Mesendoderm (in vitro differentiated cells): Measurements from ENCODE around the gene SLMAP.

ENCODE experiments used
- DNase-seq: peaks from one replicate; pipeline ENCODE4 v3.0.0; 2013
- H2AK5ac ChIP-seq: 2 replicates; pipeline ENCODE4 v1.6.1; 2013; ENCODE audit warnings: low read length, inconsistent platforms
- H2BK120ac ChIP-seq: 2 replicates; pipeline ENCODE4 v1.6.1; 2013; ENCODE audit warnings: low read depth, mild to moderate bottlenecking, low read length, moderate library complexity, mixed read lengths
- H2BK15ac ChIP-seq: replicated peaks from 2 replicates; pipeline ENCODE4 v1.6.1; 2013; ENCODE audit warnings: low read depth, mild to moderate bottlenecking, moderate library complexity
- H2BK5ac ChIP-seq: 2 replicates; pipeline ENCODE4 v1.6.1; 2013; ENCODE audit warnings: low read length, inconsistent platforms
- H3K18ac ChIP-seq: 2 replicates; pipeline ENCODE4 v1.6.1; 2013; ENCODE audit warnings: mild to moderate bottlenecking, low read length, mixed read lengths
- H3K23ac ChIP-seq: one replicate; pipeline ENCODE4 v1.6.1; 2013; ENCODE audit warnings: low read length
- H3K27ac ChIP-seq: 2 replicates; pipeline ENCODE4 v1.5.1; 2013; ENCODE audit warnings: low read depth, mild to moderate bottlenecking, inconsistent platforms, low read length, moderate library complexity
- H3K27me3 ChIP-seq: 2 replicates; pipeline ENCODE4 v1.6.1; 2013; ENCODE audit warnings: low read length, control low read depth, mild to moderate bottlenecking, inconsistent platforms; ENCODE audit not compliant: insufficient read depth, poor library complexity
- H3K36me3 ChIP-seq: 2 replicates; pipeline ENCODE4 v1.6.1; 2013; ENCODE audit warnings: low read length, inconsistent platforms; ENCODE audit not compliant: control insufficient read depth, insufficient read depth
- H3K4ac ChIP-seq: one replicate; pipeline ENCODE4 v1.6.1; 2013; ENCODE audit warnings: low read depth, mild to moderate bottlenecking, low read length, moderate library complexity
- H3K4me1 ChIP-seq: 2 replicates; pipeline ENCODE4 v1.6.1; 2013; ENCODE audit warnings: low read depth, low read length, inconsistent platforms; ENCODE audit not compliant: control insufficient read depth
- H3K4me2 ChIP-seq: 2 replicates; pipeline ENCODE4 v1.6.1; 2013; ENCODE audit warnings: low read length
- H3K4me3 ChIP-seq: 2 replicates; pipeline ENCODE4 v1.5.1; 2013; ENCODE audit warnings: mild to moderate bottlenecking, low read length
- H3K56ac ChIP-seq: one replicate; pipeline ENCODE4 v1.6.1; 2013; ENCODE audit warnings: low read length
- H3K79me1 ChIP-seq: 2 replicates; pipeline ENCODE4 v1.6.1; 2013; ENCODE audit warnings: low read length, inconsistent platforms
- H3K79me2 ChIP-seq: 2 replicates; pipeline ENCODE4 v1.6.1; 2013; ENCODE audit warnings: mild to moderate bottlenecking, low read length; ENCODE audit not compliant: control insufficient read depth, insufficient read depth
- H3K9ac ChIP-seq: 2 replicates; pipeline ENCODE4 v1.6.1; 2013; ENCODE audit warnings: low read length, inconsistent platforms
- H4K5ac ChIP-seq: one replicate; pipeline ENCODE4 v1.6.1; 2013; ENCODE audit warnings: low read length
- H4K8ac ChIP-seq: one replicate; pipeline ENCODE4 v1.6.1; 2013; ENCODE audit warnings: low read depth, mild to moderate bottlenecking, control low read depth, low read length, moderate library complexity
- WGBS: extraction: QIAGEN DNeasy Blood & Tissue Kit; methylation state at CpG from one replicate; pipeline ENCODE4 v1.1.7; 2013; ENCODE audit warnings: low lambda C conversion rate, missing lambda C conversion rate; ENCODE audit not compliant: insufficient coverage; ENCODE audit errors: extremely low coverage; 5-methylcytosine and 5-hydroxymethylcytosine counted together

The SLMAP gene

GRCh38 chr3:57972531-57973111, 216.5 kb downstream of the SLMAP start:
- Histone ChIP-seq H2BK5ac (no peak overlapping the region), H3K56ac (no peak overlapping the region), H2BK120ac (no peak overlapping the region), H3K4me3 (no peak overlapping the region), H4K8ac (no peak overlapping the region), H3K18ac (peak overlapping the region; percentile 76), H3K4me1 (peaks cover 3% of the 10 kb centered on the region), H3K27ac (peak overlapping the region; percentile 74), H3K79me2 (no peaks in the 10 kb centered on the region), H4K5ac (no peak overlapping the region), H3K4ac (no peak overlapping the region), H3K36me3 (no peaks in the 10 kb centered on the region), H3K23ac (no peak overlapping the region), H2BK15ac (no peak overlapping the region), H3K9ac (no peak overlapping the region), H3K27me3 (no peaks in the 10 kb centered on the region), H3K79me1 (no peaks in the 10 kb centered on the region), H2AK5ac (no peak overlapping the region), H3K4me2 (no peak overlapping the region)
- DNase-seq: no peak
- WGBS: no CpG with 5 or more reads among the region's 9 CpGs

- Histone ChIP-seq H3K4ac (peak overlapping the region; percentile 17), H3K4me1 (peaks cover 3% of the 10 kb centered on the region), H3K4me2 (no peak overlapping the region), H3K36me3 (no peaks in the 10 kb centered on the region), H3K4me3 (no peak overlapping the region), H3K23ac (no peak overlapping the region), H3K79me2 (no peaks in the 10 kb centered on the region), H3K27ac (no peak overlapping the region), H2BK120ac (no peak overlapping the region), H2AK5ac (no peak overlapping the region), H3K27me3 (no peaks in the 10 kb centered on the region), H4K5ac (no peak overlapping the region), H2BK5ac (no peak overlapping the region), H3K18ac (no peak overlapping the region), H4K8ac (no peak overlapping the region), H3K79me1 (no peaks in the 10 kb centered on the region), H3K56ac (no peak overlapping the region), H3K9ac (no peak overlapping the region), H2BK15ac (no peak overlapping the region)
- WGBS: no CpG with 5 or more reads among the region's 13 CpGs
- DNase-seq: no peak
Measured at GRCh38 chr3:57973715-57974477, 217.8 kb downstream of the SLMAP start.

GRCh38 chr3:57974796-57975388, 218.8 kb downstream of the SLMAP start:
- Histone ChIP-seq H3K56ac (no peak overlapping the region), H3K23ac (no peak overlapping the region), H2BK15ac (no peak overlapping the region), H2BK120ac (no peak overlapping the region), H3K4me1 (no peaks in the 10 kb centered on the region), H4K8ac (no peak overlapping the region), H3K4ac (no peak overlapping the region), H3K4me2 (no peak overlapping the region), H3K27ac (peak overlapping the region; percentile 50), H3K79me1 (no peaks in the 10 kb centered on the region), H3K36me3 (no peaks in the 10 kb centered on the region), H3K27me3 (no peaks in the 10 kb centered on the region), H3K79me2 (no peaks in the 10 kb centered on the region), H3K4me3 (no peak overlapping the region), H2AK5ac (no peak overlapping the region), H4K5ac (no peak overlapping the region), H3K18ac (no peak overlapping the region), H2BK5ac (peak overlapping the region; percentile 2), H3K9ac (no peak overlapping the region)
- no CpG with 5 or more reads among the region's 6 CpGs for WGBS
- peak; percentile 98 for DNase-seq

GRCh38 chr3:57977818-57978235, 221.7 kb downstream of the SLMAP start:
- H4K5ac ChIP-seq: no peak overlapping the region
- H3K56ac ChIP-seq: no peak overlapping the region
- no peak overlapping the region for H3K18ac ChIP-seq
- H3K4me1 ChIP-seq: no peaks in the 10 kb centered on the region
- no peak overlapping the region for H3K4me3 ChIP-seq
- H3K27ac ChIP-seq: no peak overlapping the region
- H2AK5ac ChIP-seq: no peak overlapping the region
- no peak overlapping the region for H2BK120ac ChIP-seq
- no peaks in the 10 kb centered on the region for H3K79me1 ChIP-seq
- H3K4me2 ChIP-seq: no peak overlapping the region
- no peak overlapping the region for H2BK5ac ChIP-seq
- H3K9ac ChIP-seq: no peak overlapping the region
- no peaks in the 10 kb centered on the region for H3K36me3 ChIP-seq
- WGBS: no CpG with 5 or more reads among the region's 4 CpGs
- no peak for DNase-seq
- H3K79me2 ChIP-seq: no peaks in the 10 kb centered on the region
- H4K8ac ChIP-seq: no peak overlapping the region
- H3K4ac ChIP-seq: no peak overlapping the region
- H3K23ac ChIP-seq: no peak overlapping the region
- H2BK15ac ChIP-seq: no peak overlapping the region
- no peaks in the 10 kb centered on the region for H3K27me3 ChIP-seq

- WGBS: no CpG with 5 or more reads among the region's 8 CpGs
Measured at GRCh38 chr3:57978316-57978715, 222.2 kb downstream of the SLMAP start.

More at GRCh38 chr3:57978316-57978715, 222.2 kb downstream of the SLMAP start:
- Histone ChIP-seq H2BK5ac (no peak overlapping the region), H3K23ac (no peak overlapping the region), H4K5ac (no peak overlapping the region), H3K4me2 (no peak overlapping the region), H3K18ac (no peak overlapping the region), H3K4me1 (no peaks in the 10 kb centered on the region), H3K27ac (no peak overlapping the region), H3K56ac (peak overlapping the region; percentile 8), H2AK5ac (no peak overlapping the region), H2BK15ac (no peak overlapping the region), H3K79me1 (no peaks in the 10 kb centered on the region), H3K79me2 (no peaks in the 10 kb centered on the region), H3K4me3 (no peak overlapping the region), H4K8ac (no peak overlapping the region), H2BK120ac (no peak overlapping the region), H3K27me3 (no peaks in the 10 kb centered on the region), H3K4ac (no peak overlapping the region), H3K9ac (no peak overlapping the region), H3K36me3 (no peaks in the 10 kb centered on the region)
- no peak for DNase-seq
